ENCODE results near the gene KRTAP2-2.
"Not testable (repeated sequence)": the region's sequence is repeated elsewhere in the genome, so short reads cannot be mapped to it uniquely, and the experiment has no call there.

The KRTAP2-2 gene

DNA sequence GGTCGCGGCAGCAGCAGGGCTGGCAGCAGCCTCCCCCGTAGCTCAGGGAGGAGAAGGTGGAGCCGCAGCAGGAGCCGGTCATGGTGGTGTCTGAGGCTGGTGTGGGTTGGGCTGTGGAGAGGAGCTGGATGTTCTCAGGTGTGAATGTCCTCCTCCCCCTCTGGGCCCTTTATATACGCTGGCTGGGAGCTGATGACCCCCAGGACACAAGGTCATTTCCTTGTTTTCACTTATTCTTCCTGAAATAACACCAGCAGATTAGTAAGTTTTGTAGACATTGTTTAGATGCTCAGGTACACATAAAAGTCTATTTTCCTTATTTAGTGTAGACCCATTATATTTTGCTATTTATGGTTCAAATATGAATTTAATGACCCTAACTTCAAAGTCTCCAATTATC lies at the start of gene KRTAP2-2:
KRTAP2-2 (minus strand) TSS at position 101 of the 400 bp plus-strand sequence; CDS start at position 82, 19 bp downstream.
- DNase-seq (ENCODE audit: low read depth) = not testable (repeated sequence)

GRCh38 chr17:41104386-41105038 lies 49.5 kb upstream of the KRTAP2-2 start:
- DNase-seq (ENCODE audit: low read depth) = not testable (repeated sequence)

DNA sequence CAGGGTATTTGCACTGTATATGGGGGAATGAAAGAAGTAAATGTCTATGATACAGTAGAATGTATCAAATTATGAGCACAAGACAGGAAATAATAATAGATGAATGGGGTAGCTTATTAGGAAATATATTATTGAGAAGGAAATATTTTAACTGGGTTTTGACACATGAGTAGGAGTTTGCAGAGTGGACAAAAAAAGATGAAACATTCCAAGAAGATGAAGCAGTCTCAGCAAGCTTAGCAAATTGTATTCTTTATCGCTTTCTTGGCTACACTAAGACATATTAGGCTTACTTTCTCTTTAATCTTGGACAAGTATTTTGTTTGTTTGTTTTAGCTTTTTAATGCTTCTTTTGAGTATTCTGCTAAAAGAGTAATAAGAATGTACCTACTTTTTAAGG lies 48.9 kb upstream of the KRTAP2-2 start:
- DNase-seq (ENCODE audit: low read depth) = no peak

DNA sequence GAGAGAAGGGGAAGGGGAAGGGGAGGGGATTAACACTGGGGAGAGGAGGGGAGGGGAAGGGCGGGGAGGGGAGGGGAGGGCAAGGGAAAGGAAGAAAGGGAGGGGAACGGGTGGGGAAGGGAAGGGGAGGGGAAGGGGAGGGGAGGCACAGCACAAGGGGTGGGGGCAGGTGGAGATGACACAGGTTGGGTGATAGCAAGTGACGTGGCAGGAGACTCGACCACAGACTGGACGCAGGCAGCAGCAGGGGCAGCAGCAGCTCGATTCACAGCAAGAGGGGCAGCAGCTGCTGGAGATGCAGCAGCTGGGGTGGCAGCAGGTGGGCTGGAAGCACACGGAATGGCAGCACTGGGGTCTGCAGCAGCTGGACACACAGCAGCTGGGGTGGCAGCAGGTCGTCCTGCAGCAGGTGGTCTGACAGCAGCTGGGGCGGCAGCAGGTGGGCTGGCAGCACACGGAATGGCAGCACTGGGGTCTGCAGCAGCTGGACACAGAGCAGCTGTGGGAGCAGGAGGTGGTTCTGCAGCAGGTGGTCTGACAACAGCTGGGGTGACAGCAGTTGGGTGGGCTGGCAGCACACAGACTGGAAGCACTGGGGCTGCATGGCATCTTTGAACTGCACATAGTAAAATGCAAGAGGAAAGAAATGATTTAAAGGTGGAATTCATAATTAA lies 46.7 kb upstream of the KRTAP2-2 start, which contains the start of gene KRTAP4-16:
KRTAP4-16 (minus strand) TSS at position 624 of the 674 bp plus-strand sequence; CDS start at position 624, 0 bp downstream.
- no peak for DNase-seq (ENCODE audit: low read depth)

- not testable (repeated sequence) for DNase-seq (ENCODE audit: low read depth)
Observed at GRCh38 chr17:41099682-41100480, 44.9 kb upstream of the KRTAP2-2 start.

DNA sequence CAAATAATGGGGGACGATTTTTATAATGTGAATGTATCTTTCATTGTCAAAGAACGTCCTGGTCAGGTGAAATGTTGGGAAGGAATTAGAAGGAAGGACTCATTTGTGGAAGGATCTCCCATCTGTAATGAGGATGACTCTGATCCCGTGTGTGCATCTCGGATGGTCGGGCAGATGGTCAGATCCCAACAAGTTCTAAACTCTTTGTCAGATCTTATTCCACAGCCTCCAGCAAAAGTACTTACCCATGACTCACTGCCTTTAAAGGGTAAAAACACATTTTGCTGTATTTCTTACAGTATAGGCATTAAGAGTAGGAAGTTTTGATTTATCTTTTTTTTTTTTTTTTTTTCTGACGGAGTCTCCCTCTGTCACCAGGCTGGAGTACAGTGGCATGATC lies 43.5 kb upstream of the KRTAP2-2 start:
- DNase-seq (ENCODE audit: low read depth) = no peak

- no peak for DNase-seq (ENCODE audit: low read depth)
Observed at GRCh38 chr17:41098042-41098441, 43.0 kb upstream of the KRTAP2-2 start, which contains the start of gene KRTAP4-8. KRTAP4-8 (minus strand) TSS chr17:41098142; CDS start chr17:41098084, 58 bp downstream.

- DNase-seq (ENCODE audit: low read depth) = no peak
Observed at GRCh38 chr17:41096055-41096454, 41.0 kb upstream of the KRTAP2-2 start.

DNA sequence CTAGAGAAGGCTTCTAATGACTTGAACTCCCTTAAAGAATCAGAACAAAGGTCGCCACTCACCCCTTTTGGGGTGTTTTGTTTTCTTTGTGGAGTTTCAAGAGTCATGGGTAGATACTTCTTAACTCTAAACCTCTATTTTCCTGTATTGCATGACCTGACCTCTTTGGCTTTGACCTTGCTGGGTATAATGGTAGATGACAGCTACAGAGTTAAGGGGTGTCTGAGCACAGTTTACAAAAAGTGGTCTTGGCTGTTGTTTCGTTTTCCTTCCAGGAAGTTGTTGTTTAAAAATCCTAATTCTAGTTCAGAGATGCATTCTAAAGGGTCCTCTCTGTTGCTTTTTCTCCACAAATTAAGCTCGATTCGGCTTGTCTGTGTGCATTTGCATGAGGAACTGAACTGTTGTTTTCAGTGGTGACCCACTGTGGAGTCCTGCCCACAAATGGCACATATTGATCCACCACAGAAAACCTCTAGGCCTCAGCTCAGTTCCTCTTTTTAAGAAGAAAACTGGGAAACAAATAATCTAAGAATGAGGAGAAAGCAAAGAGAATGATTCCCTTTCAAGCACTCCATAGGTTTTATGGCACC lies 33.8 kb upstream of the KRTAP2-2 start:
- DNase-seq (ENCODE audit: low read depth) = not testable (repeated sequence)

GRCh38 chr17:41084100-41084856 lies 29.2 kb upstream of the KRTAP2-2 start, which contains the start of gene KRTAP4-7:
KRTAP4-7 (plus strand) TSS chr17:41084150; CDS start chr17:41084207, 57 bp downstream.
- not testable (repeated sequence) for DNase-seq (ENCODE audit: low read depth)

DNA sequence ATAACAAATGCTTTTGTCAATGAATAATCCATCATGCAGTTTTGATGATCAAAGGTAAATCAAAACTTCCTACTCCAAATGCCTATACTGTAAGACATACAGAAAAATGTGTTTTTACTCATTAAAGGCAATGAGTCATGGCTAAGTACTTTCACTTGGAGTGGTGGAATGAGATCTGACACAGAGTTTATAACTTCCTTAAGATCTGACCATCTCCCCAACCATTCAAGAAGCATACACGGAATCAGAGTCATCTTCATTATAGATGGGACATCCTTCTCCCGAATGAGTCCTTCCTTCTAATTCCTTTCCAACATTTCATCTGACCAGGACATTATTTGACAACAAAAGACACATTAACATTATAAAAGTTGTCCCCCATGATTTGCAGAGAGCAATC lies 28.4 kb upstream of the KRTAP2-2 start:
- DNase-seq (ENCODE audit: low read depth) = not testable (repeated sequence)

DNA sequence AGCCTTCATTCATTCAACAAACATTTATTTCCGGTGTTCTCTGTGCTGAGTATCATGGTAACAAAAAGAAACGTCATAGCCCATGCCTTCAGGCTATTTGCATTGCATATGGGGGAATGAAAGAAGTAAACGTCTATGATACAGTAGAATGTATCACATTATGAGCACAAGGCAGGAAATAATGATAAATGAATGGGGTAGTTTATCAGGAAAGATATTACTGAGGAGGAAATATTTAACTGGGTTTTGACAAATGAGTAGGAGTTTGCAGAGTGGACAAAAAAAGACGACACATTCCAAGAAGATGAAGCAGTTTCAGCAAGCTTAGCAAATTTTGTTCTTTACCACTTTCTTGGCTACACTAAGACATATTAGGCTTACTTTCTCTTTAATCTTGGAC lies 27.6 kb upstream of the KRTAP2-2 start:
- DNase-seq (ENCODE audit: low read depth) = no peak

DNA sequence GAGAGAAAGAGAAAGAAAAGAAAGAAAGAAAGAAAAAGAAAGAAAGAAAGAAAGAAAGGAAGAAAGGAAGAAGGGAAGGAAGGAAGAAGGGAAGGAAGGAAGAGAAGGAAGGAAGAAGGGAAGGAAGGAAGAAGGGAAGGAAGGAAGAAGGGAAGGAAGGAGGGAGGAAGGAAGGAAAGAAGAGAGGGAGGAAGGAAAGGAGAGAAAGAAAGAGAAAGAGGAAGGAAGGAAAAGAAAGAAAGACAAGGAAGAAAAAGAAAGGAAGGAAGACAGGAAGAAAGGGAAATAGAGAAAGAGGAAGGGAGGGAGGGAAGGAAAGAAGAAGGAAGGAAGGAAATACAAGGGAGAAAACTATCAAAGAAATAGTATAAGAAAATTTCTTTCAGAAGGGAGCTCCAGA lies 21.8 kb upstream of the KRTAP2-2 start:
- DNase-seq (ENCODE audit: low read depth) = no peak

DNA sequence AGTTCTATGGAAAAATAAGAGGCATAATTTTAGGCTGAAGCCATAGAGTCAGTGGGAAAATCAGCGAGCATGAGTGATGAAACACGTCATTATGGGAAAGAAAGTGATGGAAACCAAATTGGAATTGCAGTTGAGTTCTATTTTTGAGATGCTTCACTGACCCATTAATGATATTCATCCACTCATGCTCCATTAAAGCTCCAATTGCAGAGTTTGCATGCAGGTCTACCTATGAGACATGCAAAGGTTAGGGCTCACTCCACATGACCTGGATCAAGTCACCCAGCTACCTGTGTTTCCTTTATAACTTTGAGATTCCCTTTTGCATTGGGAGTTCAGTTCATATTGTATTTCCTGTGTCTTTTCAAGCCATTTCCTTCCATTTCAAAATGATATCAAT lies 18.6 kb upstream of the KRTAP2-2 start:
- no peak for DNase-seq (ENCODE audit: low read depth)

GRCh38 chr17:41071606-41072360 lies 16.8 kb upstream of the KRTAP2-2 start:
- DNase-seq (ENCODE audit: low read depth) = no peak

GRCh38 chr17:41069031-41069430 lies 14.0 kb upstream of the KRTAP2-2 start:
- no peak for DNase-seq (ENCODE audit: low read depth)

- no peak for DNase-seq (ENCODE audit: low read depth)
Observed at GRCh38 chr17:41067281-41067680, 12.3 kb upstream of the KRTAP2-2 start.

- DNase-seq (ENCODE audit: low read depth) = no peak
Observed at GRCh38 chr17:41065829-41066624, 11.0 kb upstream of the KRTAP2-2 start, which contains the start of gene KRTAP2-4. KRTAP2-4 (minus strand) TSS chr17:41065879; CDS start chr17:41065845, 34 bp downstream.

- DNase-seq (ENCODE audit: low read depth) = not testable (repeated sequence)
Observed at GRCh38 chr17:41065016-41065689, 10.1 kb upstream of the KRTAP2-2 start.

Measured in activated T-cell treated with anti-CD3 and anti-CD28 coated beads for 48 hours (primary cell).